Colonic mucosa (tissue), 4 donors: ENCODE results near the gene H3-3A. TPM values are rescaled to one million over a fixed set of nuclear protein-coding genes. Genes with fewer than 3 reads are reported as not detected.

Source experiments
- DNase-seq: peaks from one replicate; pipeline ENCODE4 v3.0.0-alpha.2; 2020
- H3K27ac ChIP-seq: fragments of 200-600 bp; one replicate; pipeline ENCODE4 v1.8.0; 2021
- H3K27me3 ChIP-seq: fragments of 200-600 bp; one replicate; pipeline ENCODE4 v1.8.0; 2021
- H3K36me3 ChIP-seq: fragments of 200-600 bp; one replicate; pipeline ENCODE4 v1.8.0; 2021
- H3K4me1 ChIP-seq: fragments of 200-600 bp; one replicate; pipeline ENCODE4 v1.8.0; 2021; ENCODE audit warnings: mild to moderate bottlenecking
- H3K4me3 ChIP-seq: fragments of 200-600 bp; one replicate; pipeline ENCODE4 v1.8.0; 2021
- H3K9ac ChIP-seq, 2 donors: one replicate each; pipeline ENCODE4 v1.7.0; 2013; ENCODE audit warnings: control low read depth in 2 of 2, low read depth in 2 of 2, low read length in 2 of 2
- H3K9me3 ChIP-seq: fragments of 200-600 bp; one replicate; pipeline ENCODE4 v1.8.0; 2021
- intact Hi-C: fragments of 100-400 bp; cut with DNase I; formaldehyde crosslinking; loops from one replicate; pipeline ENCODE4 v1.14.1; 2022
- total RNA-seq, 2 donors: library from RNA; stranded (reverse); fragmentation: NEBNext Ultra II Directional in 1 of 2; extraction: Animal tissue kit (Norgen Biotek cat#: 25700) in 1 of 2; gene quantifications; one replicate each; pipeline ENCODE4 v1.2.1, GENCODE V29; 2021
- TF ChIP-seq, protein P1 (sequence below): fragments of 200-600 bp; IDR thresholded peaks from one replicate; pipeline ENCODE4 v1.8.0; 2022; ENCODE audit warnings: antibody characterized with exemption, mild to moderate bottlenecking
- donor health status: healthy.
- donor health status: DM: no; HTN: no; CAD: no.
- donor health status: DM: no; HTN: no; CAD: no.

H3-3A gene
- total RNA-seq, 2 donors from 2014 or later = 680 to 810 TPM

DNA sequence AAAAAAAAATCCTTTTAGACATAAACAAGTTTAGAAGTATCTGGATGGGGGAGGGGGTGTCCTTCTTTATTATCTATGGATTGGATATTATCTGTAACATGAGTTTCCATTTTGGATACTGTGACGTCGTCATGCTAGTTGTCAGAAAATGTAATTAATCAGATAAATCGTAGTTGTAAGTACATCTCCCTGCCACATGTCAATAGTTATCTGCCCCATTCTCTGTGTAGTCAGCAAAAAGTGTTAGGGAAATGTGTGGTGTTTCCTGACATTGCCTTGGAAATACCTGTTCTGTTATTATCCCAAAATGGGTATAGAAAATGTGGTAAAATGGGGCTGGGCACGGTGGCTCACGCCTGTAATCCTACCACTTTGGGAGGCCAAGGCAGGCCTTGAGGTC lies 38.8 kb upstream of the H3-3A start:
- peaks cover 8% of the 10 kb centered on the region for H3K4me1 ChIP-seq
- TF ChIP-seq, protein P1, sequence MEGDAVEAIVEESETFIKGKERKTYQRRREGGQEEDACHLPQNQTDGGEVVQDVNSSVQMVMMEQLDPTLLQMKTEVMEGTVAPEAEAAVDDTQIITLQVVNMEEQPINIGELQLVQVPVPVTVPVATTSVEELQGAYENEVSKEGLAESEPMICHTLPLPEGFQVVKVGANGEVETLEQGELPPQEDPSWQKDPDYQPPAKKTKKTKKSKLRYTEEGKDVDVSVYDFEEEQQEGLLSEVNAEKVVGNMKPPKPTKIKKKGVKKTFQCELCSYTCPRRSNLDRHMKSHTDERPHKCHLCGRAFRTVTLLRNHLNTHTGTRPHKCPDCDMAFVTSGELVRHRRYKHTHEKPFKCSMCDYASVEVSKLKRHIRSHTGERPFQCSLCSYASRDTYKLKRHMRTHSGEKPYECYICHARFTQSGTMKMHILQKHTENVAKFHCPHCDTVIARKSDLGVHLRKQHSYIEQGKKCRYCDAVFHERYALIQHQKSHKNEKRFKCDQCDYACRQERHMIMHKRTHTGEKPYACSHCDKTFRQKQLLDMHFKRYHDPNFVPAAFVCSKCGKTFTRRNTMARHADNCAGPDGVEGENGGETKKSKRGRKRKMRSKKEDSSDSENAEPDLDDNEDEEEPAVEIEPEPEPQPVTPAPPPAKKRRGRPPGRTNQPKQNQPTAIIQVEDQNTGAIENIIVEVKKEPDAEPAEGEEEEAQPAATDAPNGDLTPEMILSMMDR = no peak
- intact Hi-C loops = no loop called here

GRCh38 chr1:226026833-226027232 lies 35.7 kb upstream of the H3-3A start:
- Histone ChIP-seq H3K27me3 (no peaks in the 10 kb centered on the region), H3K9me3 (no peaks in the 10 kb centered on the region), H3K27ac (no peak overlapping the region), H3K4me1 (peaks cover 18% of the 10 kb centered on the region), H3K36me3 (no peaks in the 10 kb centered on the region), H3K9ac (no peak overlapping the region), H3K4me3 (no peak overlapping the region)
- intact Hi-C loops = no loop called here
- no peak for DNase-seq
- TF ChIP-seq, protein P1 = no peak

More for the DNA sequence above, 38.8 kb upstream of the H3-3A start:
- Histone ChIP-seq H3K27ac (no peak overlapping the region), H3K9ac (no peak overlapping the region), H3K4me3 (no peak overlapping the region), H3K27me3 (no peaks in the 10 kb centered on the region), H3K9me3 (no peaks in the 10 kb centered on the region), H3K36me3 (no peaks in the 10 kb centered on the region)
- no peak for DNase-seq

DNA sequence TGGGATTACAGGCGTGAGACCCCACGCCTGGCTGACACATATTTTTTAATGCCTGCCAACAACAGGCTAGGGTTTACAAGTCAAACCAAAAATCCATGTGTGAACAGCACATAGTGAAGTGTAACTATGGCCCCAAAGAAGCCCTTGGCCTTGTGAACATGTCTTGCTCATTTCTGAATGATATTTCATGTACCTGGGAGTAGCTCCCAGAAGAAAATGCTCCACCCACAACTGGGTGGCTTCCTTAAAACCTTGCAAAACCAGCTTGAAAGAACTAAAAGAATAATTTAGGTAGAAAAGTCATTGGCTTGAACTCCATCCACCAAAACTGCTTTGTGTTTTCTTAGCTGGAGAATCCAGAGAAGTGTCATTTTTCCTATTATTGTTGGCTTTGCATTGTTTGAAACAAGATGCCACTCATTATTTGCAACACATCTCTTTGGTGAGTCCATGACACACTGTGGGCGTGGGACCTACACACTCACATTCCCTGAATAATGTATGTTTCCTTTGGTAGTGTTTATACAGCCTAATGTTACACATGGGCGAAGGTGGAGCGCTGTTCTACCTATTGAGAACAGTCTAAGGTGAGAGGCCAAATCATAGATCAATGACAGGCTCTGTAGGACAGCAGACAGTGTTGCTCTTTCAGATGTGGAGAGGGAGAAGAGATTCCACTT lies 34.8 kb upstream of the H3-3A start:
- Histone ChIP-seq H3K4me1 (peaks cover 18% of the 10 kb centered on the region), H3K27ac (peak overlapping the region; percentile 55), H3K4me3 (no peak overlapping the region), H3K9me3 (no peaks in the 10 kb centered on the region), H3K9ac (peak overlapping the region in 1 of 2 donors; percentile 59), H3K27me3 (no peaks in the 10 kb centered on the region), H3K36me3 (no peaks in the 10 kb centered on the region)
- DNase-seq = no peak
- intact Hi-C loops = no loop called here
- TF ChIP-seq, protein P1 = no peak

DNA sequence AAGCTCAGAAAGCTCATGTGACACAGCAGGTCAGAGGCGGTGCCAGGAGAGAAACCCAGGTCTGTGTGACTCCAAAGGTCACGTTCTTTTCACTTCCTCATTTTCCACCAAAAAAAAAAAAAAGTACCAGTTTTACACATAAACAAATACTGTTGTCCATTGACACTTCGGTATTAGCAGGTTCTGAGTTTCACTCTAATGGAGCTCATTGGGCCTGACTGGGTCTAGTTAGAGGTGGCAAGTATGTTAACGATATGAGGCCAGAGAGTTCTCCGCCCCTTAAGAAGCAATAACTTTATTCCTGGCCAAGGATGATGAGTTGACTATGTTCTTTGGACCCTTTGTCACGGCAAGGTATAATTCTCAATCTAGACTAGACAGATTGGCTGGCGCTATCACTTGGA lies 33.4 kb upstream of the H3-3A start:
- intact Hi-C loops = no loop called here
- Histone ChIP-seq H3K36me3 (no peaks in the 10 kb centered on the region), H3K27me3 (no peaks in the 10 kb centered on the region), H3K9me3 (no peaks in the 10 kb centered on the region), H3K9ac (peak overlapping the region in 1 of 2 donors; percentile 51), H3K27ac (peak overlapping the region; percentile 80), H3K4me1 (peaks cover 18% of the 10 kb centered on the region), H3K4me3 (no peak overlapping the region)
- peak; percentile 75 for DNase-seq
- TF ChIP-seq, protein P1 = no peak

DNA sequence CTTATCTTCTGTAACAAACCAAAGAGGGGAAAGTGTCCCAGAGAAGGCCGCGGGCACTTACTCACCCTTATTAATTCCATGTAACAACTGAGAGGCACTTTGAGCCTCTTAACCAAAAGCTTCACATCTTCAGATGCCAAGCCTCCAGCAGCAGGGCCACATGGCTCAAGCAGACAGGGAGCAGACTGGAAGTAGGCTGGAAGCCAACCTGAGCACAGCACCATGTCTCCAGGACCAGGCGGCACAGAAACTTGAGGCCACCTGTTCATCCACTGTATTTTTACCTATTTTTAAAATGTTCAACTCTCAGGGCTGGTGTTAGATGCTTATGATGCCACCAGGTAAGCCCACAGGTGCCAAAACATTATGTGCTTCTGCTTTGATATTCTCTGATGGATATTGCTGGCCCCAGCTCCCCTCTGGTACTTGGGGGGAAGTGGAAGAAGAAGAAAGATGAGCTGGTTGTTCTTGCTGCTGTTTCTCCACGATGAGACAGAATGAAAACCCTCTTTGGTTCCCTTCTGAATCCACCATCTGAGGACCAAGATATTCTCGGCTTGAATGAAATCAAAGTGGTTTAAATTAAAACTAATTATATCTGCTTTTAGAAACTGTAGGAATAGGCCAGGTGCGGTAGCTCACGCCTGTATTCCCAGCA lies 32.8 kb upstream of the H3-3A start:
- Histone ChIP-seq H3K4me1 (peaks cover 20% of the 10 kb centered on the region), H3K4me3 (no peak overlapping the region), H3K9me3 (no peaks in the 10 kb centered on the region), H3K27me3 (no peaks in the 10 kb centered on the region), H3K27ac (peak overlapping the region; percentile 80), H3K36me3 (no peaks in the 10 kb centered on the region), H3K9ac (peak overlapping the region in 1 of 2 donors; percentile 51)
- intact Hi-C loops = no loop called here
- DNase-seq = peak; percentile 42
- TF ChIP-seq, protein P1 = no peak
